ENCODE results near the gene PRPF6.

DNA sequence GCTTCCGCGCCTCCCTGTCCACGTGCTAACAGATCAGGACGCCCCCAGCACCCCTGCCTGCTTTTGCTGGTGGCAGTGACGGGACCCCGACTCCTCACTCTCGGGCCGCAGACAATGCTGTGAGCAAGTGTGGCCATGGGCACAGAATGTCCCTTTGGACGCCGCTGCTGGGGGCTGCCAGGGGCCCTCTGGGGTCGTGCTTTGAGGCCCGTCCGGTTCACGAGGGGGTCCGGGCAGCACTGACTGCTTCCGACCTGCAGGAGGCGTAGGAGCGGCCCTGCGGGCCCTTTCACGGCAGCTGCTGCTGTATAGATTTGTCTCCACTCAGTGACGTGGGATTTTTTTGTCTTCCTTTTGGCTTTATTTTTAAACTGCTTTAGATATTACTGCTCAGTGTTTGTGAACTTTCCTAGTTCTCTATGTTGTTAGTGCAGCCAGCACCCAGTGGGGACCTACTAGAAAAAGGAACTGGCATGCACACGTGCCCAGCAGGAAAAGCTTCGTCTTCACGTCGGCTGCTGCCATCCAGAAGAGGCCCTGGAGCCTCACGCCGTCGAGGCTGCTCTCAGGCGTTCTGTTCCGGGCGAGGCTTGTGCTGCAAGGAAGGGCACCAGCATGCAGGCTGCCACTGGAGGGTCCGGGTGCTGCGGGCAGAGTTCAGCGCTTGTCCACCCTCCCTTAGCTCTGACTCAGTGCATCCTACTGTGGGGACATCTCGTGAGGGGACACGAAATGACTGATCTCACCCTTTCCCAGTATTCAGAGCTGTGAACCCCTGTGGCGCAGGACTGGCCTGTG is 46.5 kb upstream of the PRPF6 start:
- TF ChIP-seq, protein P1, sequence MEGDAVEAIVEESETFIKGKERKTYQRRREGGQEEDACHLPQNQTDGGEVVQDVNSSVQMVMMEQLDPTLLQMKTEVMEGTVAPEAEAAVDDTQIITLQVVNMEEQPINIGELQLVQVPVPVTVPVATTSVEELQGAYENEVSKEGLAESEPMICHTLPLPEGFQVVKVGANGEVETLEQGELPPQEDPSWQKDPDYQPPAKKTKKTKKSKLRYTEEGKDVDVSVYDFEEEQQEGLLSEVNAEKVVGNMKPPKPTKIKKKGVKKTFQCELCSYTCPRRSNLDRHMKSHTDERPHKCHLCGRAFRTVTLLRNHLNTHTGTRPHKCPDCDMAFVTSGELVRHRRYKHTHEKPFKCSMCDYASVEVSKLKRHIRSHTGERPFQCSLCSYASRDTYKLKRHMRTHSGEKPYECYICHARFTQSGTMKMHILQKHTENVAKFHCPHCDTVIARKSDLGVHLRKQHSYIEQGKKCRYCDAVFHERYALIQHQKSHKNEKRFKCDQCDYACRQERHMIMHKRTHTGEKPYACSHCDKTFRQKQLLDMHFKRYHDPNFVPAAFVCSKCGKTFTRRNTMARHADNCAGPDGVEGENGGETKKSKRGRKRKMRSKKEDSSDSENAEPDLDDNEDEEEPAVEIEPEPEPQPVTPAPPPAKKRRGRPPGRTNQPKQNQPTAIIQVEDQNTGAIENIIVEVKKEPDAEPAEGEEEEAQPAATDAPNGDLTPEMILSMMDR (IDR thresholded peaks at IDR 0.05; ENCODE audit: extremely low read depth in 1 of 2, insufficient read depth in 1 of 2, low read depth in 1 of 2, low read length in 2 of 2): peak; percentile 23 to 50
- no peak for TF ChIP-seq POLR2A (IDR thresholded peaks at IDR 0.05; ENCODE audit: low read depth, low read length)
- no peak for TF ChIP-seq EZH2 (IDR thresholded peaks at IDR 0.05; ENCODE audit: borderline replicate concordance, low read depth, low read length, severe bottlenecking)
- TF ChIP-seq FOS (IDR thresholded peaks at IDR 0.05; ENCODE audit: borderline replicate concordance, insufficient read depth, low read length): no peak
- TF ChIP-seq, protein P2, sequence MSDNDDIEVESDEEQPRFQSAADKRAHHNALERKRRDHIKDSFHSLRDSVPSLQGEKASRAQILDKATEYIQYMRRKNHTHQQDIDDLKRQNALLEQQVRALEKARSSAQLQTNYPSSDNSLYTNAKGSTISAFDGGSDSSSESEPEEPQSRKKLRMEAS (IDR thresholded peaks at IDR 0.05; ENCODE audit: insufficient read depth, insufficient read length): no peak
- TF ChIP-seq MYC (IDR thresholded peaks at IDR 0.05; ENCODE audit: low read depth, low read length): no peak
